Amygdala (tissue), 56 donors: ENCODE data around the gene TCF12.
"Not testable (repeated sequence)": the region's sequence is repeated elsewhere in the genome, so short reads cannot be mapped to it uniquely, and the experiment has no call there.

Source experiments
- DNase-seq, 56 donors: peaks; one replicate each; lab custom pipeline; 2025; lab: John Stamatoyannopoulos, UW

Gene TCF12

GRCh38 chr15:57152666-57153539 lies 234.5 kb downstream of the TCF12 start:
- DNase-seq = no peak

DNA sequence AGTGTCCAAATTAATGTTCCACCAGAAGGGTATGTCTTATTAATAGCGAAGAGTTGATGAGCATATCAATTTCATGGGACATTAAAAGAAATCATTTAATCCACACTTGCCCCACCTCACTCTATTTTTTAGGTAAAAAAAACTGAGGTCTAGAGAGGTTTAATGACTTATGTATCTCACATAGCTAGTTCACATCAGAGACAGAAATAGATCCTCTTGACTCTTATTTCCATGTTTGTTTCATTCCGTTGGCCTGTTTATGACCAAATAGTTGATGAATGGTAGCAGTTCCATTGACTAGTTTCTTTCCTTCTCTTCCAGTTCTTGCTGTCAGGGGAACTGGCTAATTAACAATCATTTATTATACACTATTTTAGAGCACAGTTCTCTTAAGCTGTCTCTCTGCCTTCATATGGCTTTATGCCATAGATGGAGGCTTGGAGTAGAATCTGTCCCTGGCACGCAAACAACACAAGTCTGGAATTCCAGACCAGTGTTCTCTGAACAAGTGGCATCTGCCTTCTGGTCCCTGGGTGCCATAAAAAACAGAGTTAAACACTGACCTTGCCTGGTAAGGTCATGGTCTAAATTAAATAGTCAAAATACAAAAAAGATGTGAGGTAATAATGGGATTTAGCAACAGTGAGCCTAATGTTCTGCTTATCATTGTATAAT lies 237.9 kb downstream of the TCF12 start:
- peak in 17 of 56 donors; percentile 2 to 60 (median 11) for DNase-seq

GRCh38 chr15:57158589-57158988 lies 240.1 kb downstream of the TCF12 start:
- peak in 36 of 56 donors; percentile 4 to 82 (median 34) for DNase-seq

DNA sequence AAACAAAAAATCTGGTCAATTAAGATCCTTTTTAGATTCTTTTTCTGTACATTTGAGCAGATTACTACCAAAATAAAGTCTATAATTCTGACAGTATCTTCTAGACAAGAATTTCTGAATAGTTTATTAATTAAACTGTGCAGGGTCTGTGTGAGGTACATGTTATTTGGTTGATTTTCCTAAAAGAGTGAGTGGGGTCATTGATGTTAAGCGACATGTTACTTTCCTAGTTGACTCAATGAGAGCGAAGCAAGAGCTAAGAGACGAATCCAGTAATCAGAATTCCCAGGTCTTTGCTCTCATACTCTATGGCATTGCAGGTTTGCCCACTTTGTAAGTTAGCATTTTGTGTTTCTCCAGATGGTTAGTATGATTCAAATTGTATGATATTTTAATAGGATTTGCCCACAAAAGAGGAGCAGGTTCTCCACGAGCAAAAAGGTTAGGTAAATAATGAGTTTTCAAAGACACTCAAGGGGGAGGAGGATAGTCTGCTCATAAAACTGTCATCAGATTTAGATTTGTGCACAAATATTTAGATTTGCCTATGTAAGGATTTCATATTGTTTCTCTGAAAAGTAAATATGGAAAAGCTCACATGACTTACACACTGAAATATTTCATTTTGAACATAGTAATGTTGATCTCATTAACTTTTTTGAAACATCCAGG lies 240.7 kb downstream of the TCF12 start:
- no peak for DNase-seq

DNA sequence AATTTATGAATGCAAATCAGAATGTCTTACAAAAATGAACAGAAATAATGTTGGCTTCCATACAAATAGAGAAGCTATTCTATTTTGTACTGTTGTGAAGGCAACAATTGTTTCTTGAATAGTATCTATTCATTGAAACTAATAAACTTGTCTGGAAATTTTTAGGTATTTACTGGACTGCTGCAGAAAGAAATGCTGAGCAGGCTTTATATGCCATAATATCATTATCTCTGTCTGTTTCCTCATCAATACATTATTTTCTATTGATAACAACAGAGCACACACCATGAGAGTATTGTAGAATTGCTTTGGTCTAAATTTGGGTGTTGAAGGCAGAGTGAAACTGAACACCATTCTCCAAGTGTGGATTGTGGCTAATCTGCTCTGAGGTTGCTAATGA lies 241.3 kb downstream of the TCF12 start:
- no peak for DNase-seq

- no peak for DNase-seq
Measured at GRCh38 chr15:57160823-57161560, 242.5 kb downstream of the TCF12 start.

GRCh38 chr15:57164251-57164650 lies 245.8 kb downstream of the TCF12 start:
- not testable (repeated sequence) for DNase-seq

- no peak for DNase-seq
Measured at GRCh38 chr15:57165992-57166391, 247.5 kb downstream of the TCF12 start.

GRCh38 chr15:57167821-57168395 lies 249.5 kb downstream of the TCF12 start:
- no peak for DNase-seq

DNA sequence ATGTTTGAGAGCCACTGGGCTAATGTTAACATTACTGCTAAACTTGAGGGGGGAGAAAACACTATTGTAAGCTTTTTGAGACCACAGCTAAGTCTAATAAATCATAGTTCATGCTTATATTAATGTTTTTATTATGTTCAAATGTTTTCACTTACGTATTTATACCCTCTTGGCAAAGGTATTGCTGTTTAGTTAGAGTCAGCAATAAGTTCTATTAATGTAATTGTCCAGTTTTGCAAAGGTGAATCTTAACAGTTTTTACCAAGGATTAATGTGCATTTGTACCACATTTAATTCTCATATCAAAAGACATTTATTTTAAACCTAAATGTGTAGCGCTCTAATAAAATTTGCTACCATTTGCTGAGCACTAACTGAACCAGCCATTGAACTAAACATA lies 251.2 kb downstream of the TCF12 start:
- no peak for DNase-seq

DNA sequence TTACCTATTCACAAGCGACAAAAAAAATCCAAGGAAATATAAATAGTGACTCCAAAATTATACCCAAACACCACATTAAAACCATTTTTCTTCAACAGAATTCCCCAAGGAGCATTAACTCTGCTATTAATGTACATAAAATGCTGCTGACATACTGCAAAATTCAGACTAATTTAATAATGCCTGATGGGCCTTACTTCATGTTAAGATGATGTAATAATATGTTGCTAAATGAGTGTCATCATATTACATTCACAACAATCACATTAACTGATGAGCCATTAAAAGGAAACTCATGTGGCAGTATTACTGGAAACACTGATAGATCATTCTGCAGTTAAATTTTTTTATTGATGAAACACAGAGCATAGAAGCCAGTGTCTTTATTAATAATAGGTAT lies 253.0 kb downstream of the TCF12 start:
- DNase-seq = no peak

GRCh38 chr15:57172925-57173324 lies 254.5 kb downstream of the TCF12 start:
- DNase-seq = no peak

- no peak for DNase-seq
Measured at GRCh38 chr15:57183041-57183440, 264.6 kb downstream of the TCF12 start.

DNA sequence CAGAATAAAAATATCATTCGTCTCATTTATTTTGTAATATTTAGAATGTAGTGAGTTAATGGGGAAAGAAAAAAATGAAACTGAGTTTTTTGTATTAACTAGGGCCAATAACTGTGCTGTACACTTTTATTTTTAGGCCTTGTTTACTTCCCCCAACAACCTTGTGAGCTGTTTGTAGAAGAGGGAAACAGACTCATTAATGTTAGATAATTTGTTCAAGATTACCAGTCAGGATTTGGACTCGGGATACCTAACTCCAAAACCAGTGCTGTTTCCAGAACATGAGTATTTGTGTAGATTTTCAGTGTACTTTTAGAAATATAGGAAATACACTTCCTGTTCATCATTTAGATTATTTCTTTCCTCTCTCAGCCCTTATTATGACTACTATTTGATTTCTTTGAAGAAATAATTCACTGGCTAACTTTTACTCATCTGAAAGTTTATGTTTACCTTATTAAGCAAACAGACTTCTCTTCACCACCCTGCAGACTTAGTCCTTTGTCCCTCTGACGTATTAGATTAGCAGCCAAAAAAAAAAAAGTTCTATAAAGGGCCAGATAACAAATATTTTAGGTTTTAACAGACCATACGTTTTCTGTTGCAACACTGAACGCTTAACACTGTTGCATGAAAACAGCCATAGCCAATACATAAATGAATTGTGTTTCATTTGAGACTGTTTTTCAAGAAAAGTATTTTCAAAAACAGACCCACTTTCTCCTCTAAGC lies 265.3 kb downstream of the TCF12 start:
- DNase-seq = no peak

DNA sequence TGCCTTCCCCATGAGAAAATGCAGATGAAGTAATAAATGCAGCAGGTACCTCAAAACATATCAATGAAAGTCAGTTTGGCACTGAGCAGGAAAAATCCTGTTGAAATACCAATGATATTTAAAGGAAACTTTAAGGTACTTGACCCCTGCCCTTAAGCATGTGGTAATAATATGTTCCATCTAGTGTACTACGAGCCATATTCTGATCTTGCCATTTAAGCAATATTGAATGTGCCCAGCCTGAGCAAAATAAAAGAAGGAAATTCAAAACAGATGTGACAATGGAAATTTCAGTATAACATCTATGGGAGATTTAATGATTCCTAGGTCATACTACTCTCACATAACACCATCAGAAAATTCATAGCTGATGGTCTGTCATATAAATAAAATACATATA lies 266.1 kb downstream of the TCF12 start:
- no peak for DNase-seq

DNA sequence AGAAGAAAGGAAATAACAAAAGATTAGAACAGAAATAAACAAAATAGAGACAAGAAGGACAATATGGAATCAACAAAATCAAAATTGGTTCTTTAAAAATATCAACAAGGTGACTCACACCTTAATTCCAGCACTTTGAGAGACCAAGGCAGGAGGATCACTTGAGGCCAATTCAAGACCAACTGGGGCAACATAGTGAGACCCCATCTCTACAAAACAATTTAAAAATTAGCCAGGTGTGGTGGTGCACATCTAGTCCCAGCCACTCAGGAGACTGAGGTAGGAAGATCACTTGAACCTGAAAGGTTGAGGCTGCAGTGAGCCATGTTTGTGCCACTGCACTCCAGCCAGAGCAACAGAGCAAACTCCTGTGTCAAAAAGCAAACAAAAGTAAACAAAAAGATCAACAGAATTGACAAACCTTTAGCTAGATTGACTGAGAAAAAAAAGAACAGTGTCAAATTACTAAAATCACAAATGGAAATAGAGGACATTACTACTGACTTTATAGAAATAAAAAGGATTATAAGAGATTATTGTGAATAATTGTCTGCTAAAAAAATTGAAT lies 267.1 kb downstream of the TCF12 start:
- no peak for DNase-seq

GRCh38 chr15:57189466-57189865 lies 271.0 kb downstream of the TCF12 start:
- no peak for DNase-seq

DNA sequence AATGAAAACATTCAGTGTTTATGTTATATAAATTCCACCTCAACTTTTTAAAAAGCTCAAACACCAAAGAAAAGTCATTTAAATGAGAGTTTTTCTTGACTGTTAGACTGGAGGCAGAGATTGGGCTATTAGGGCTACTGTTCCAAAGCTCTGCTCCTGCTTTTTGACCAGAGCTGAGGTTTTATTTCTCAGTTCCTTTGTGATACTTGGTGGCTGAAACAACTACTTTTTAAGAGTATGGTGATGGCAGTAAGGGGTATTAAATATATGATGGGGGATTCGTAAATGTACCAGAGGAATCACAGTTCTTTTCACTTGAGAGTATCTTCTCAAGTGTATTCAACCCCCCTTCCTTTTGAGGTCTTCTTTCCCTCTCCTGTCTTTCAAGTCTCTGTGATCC lies 271.8 kb downstream of the TCF12 start:
- no peak for DNase-seq

GRCh38 chr15:57193161-57193560 lies 274.7 kb downstream of the TCF12 start:
- no peak for DNase-seq
